T-helper 17 cell (primary cell): ENCODE data around the gene CSNK2B. TPM values are rescaled to one million over a fixed set of nuclear protein-coding genes. Genes with fewer than 3 reads are reported as not detected.

Source experiments
- ATAC-seq: fragments of 150-1000 bp; cut with Tn5 transposase; 2 replicates; pipeline ENCODE4 v1.10.0; 2021; ENCODE audit warnings: mild to moderate bottlenecking, moderate library complexity
- DNase-seq, 3 donors: peaks; one replicate each; pipeline versions ENCODE4 v3.0.0 to v3.0.0-alpha.2; 2020 to 2021
- H3K9me3 ChIP-seq: one replicate; pipeline ENCODE4 v1.7.0; 2013; ENCODE audit warnings: low read length, mild to moderate bottlenecking; ENCODE audit not compliant: control insufficient read depth, poor library complexity, severe bottlenecking
- H3K27ac Mint-ChIP-seq: one replicate; pipeline ENCODE4 v1.8.0; 2022; ENCODE audit warnings: mild to moderate bottlenecking, moderate library complexity, mixed read lengths
- H3K27me3 Mint-ChIP-seq: one replicate; pipeline ENCODE4 v1.8.0; 2022; ENCODE audit warnings: mixed read lengths
- H3K36me3 Mint-ChIP-seq: one replicate; pipeline ENCODE4 v1.8.0; 2022; ENCODE audit warnings: low read depth, mixed read lengths
- H3K4me1 Mint-ChIP-seq: one replicate; pipeline ENCODE4 v1.8.0; 2022; ENCODE audit warnings: mild to moderate bottlenecking, mixed read lengths
- H3K4me3 Mint-ChIP-seq: one replicate; pipeline ENCODE4 v1.8.0; 2022; ENCODE audit warnings: mild to moderate bottlenecking, moderate library complexity, mixed read lengths
- total RNA-seq, 4 donors: library from RNA in 2 of 4; stranded (reverse) in 2 of 4; gene quantifications; one replicate each; pipeline ENCODE4 v1.2.3 and lab custom pipeline; 2022 to 2026

Gene CSNK2B
- total RNA-seq, 2 donors from 2014 or later, result 104 to 107 TPM

GRCh38 chr6:31630177-31630934, 35.5 kb upstream of the CSNK2B start:
- Mint-ChIP-seq H3K27ac (no peak overlapping the region), H3K4me1 (peaks cover 18% of the 10 kb centered on the region), H3K27me3 (no peaks in the 10 kb centered on the region), H3K4me3 (no peak overlapping the region), H3K36me3 (peaks cover 20% of the 10 kb centered on the region)
- DNase-seq (no peak), ATAC-seq (no peak)
- H3K9me3 ChIP-seq, result no peaks in the 10 kb centered on the region

DNA sequence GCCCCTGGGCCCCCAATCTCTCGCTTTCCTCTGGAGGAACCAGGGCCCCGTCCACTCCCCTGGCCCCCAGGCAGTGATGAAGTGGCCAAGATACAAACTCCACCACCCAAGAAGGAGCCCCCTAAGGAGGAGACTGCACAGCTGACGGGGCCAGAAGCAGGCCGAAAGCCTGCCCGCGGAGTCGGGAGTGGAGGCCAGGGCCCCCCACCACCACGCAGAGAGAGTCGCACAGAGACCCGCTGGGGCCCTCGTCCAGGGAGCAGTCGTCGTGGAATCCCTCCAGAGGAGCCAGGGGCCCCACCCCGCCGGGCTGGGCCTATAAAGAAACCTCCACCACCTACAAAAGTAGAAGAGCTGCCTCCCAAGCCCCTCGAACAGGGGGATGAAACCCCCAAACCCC, 34.7 kb upstream of the CSNK2B start:
- ATAC-seq (no peak), DNase-seq (no peak)
- H3K27me3 Mint-ChIP-seq, result no peaks in the 10 kb centered on the region
- H3K4me3 Mint-ChIP-seq, result peak overlapping the region; percentile 31
- H3K9me3 ChIP-seq, result no peaks in the 10 kb centered on the region
- H3K36me3 Mint-ChIP-seq, result peaks cover 18% of the 10 kb centered on the region
- H3K4me1 Mint-ChIP-seq, result peaks cover 17% of the 10 kb centered on the region
- H3K27ac Mint-ChIP-seq, result peak overlapping the region; percentile 43

- peak overlapping the region; percentile 43 for H3K27ac Mint-ChIP-seq
- no peak for ATAC-seq
Observed at GRCh38 chr6:31631681-31632278, 34.1 kb upstream of the CSNK2B start.

GRCh38 chr6:31632279-31632946, 33.5 kb upstream of the CSNK2B start:
- DNase-seq (no peak), ATAC-seq (no peak)
- Mint-ChIP-seq H3K27me3 (no peaks in the 10 kb centered on the region), H3K27ac (peak overlapping the region; percentile 66), H3K36me3 (peaks cover 14% of the 10 kb centered on the region), H3K4me1 (peaks cover 17% of the 10 kb centered on the region), H3K4me3 (peak overlapping the region; percentile 63)
- no peaks in the 10 kb centered on the region for H3K9me3 ChIP-seq

More at GRCh38 chr6:31631681-31632278, 34.1 kb upstream of the CSNK2B start:
- Mint-ChIP-seq H3K4me3 (no peak overlapping the region), H3K27me3 (no peaks in the 10 kb centered on the region), H3K36me3 (peaks cover 18% of the 10 kb centered on the region), H3K4me1 (peaks cover 17% of the 10 kb centered on the region)
- no peaks in the 10 kb centered on the region for H3K9me3 ChIP-seq
- no peak for DNase-seq

- Mint-ChIP-seq H3K4me3 (no peak overlapping the region), H3K27ac (peak overlapping the region; percentile 66), H3K27me3 (no peaks in the 10 kb centered on the region), H3K4me1 (peaks cover 9% of the 10 kb centered on the region), H3K36me3 (peaks cover 11% of the 10 kb centered on the region)
- ATAC-seq (no peak), DNase-seq (no peak)
- no peaks in the 10 kb centered on the region for H3K9me3 ChIP-seq
Observed at GRCh38 chr6:31633447-31633846, 32.4 kb upstream of the CSNK2B start.

- peak overlapping the region; percentile 2 for H3K27ac Mint-ChIP-seq
- H3K27me3 Mint-ChIP-seq, result no peaks in the 10 kb centered on the region
- H3K9me3 ChIP-seq, result no peaks in the 10 kb centered on the region
- peaks cover 11% of the 10 kb centered on the region for H3K36me3 Mint-ChIP-seq
- ATAC-seq (no peak), DNase-seq (no peak)
- peaks cover 9% of the 10 kb centered on the region for H3K4me1 Mint-ChIP-seq
- H3K4me3 Mint-ChIP-seq, result no peak overlapping the region
Observed at GRCh38 chr6:31634131-31634530, 31.7 kb upstream of the CSNK2B start.

DNA sequence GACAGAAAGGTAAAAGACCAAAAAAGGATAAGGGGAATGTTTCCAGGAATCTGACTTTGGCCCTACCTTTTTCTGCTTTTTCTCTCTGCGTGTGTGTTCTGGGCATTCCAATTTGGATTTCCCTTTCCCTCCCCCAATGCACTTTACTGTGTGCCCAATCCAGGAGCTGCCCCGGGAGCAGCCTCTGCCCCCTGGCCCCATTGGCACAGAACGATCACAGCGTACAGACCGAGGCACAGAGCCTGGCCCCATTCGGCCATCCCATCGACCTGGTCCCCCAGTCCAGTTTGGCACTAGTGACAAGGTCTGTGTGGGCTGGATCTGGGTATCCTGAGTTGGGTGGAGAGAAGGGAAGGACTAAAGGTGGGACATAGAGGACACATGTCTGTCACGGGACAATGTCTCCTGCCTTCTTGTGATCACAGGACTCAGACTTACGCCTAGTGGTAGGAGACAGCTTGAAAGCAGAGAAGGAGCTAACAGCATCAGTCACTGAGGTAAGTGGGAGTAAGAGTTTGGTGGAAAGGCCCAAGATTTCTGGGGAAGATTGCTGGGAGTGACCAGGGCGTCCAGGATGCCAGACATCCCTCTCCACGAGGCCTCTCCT, 30.8 kb upstream of the CSNK2B start:
- DNase-seq, result no peak
- H3K27me3 Mint-ChIP-seq, result no peaks in the 10 kb centered on the region
- no peak overlapping the region for H3K4me3 Mint-ChIP-seq
- H3K36me3 Mint-ChIP-seq, result peaks cover 8% of the 10 kb centered on the region
- peaks cover 9% of the 10 kb centered on the region for H3K4me1 Mint-ChIP-seq
- ATAC-seq, result no peak
- H3K9me3 ChIP-seq, result no peaks in the 10 kb centered on the region
- H3K27ac Mint-ChIP-seq, result no peak overlapping the region

DNA sequence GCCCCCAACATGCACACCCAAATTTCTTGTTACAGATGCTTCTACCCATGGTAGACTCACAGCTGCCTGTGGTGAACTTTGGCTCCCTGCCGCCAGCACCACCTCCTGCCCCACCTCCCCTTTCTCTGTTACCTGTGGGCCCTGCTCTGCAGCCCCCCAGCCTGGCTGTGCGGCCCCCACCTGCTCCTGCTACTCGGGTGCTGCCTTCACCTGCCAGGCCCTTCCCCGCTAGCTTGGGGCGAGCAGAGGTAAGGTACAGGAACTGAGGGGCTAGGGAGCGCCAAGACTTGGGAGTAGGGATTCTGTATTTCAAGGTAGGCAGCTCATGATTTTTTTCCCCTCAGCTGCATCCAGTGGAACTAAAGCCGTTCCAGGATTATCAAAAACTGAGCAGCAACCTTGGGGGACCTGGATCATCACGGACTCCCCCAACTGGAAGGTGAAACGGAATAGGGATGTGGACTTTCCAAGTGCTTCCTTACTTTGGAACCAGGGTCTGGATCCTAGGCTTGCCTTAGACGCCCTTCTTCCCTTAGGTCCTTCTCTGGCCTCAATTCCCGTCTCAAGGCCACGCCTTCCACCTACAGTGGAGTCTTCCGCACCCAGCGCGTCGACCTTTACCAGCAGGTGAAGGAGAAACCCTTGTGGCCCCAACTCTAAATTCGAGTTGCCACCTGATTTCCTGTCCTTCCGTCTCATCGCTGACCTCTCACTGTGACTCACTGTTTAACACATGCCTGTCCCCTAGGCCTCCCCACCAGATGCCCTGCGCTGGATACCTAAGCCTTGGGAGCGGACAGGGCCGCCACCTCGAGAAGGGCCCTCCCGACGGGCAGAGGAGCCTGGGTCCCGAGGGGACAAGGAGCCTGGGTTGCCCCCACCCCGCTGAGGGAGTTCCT, 28.9 kb upstream of the CSNK2B start:
- peaks cover 3% of the 10 kb centered on the region for H3K4me1 Mint-ChIP-seq
- H3K36me3 Mint-ChIP-seq, result peaks cover 4% of the 10 kb centered on the region
- H3K27me3 Mint-ChIP-seq, result no peaks in the 10 kb centered on the region
- no peak for DNase-seq
- peak overlapping the region; percentile 49 for H3K27ac Mint-ChIP-seq
- H3K4me3 Mint-ChIP-seq, result no peak overlapping the region
- ATAC-seq, result no peak
- no peaks in the 10 kb centered on the region for H3K9me3 ChIP-seq

- Mint-ChIP-seq H3K27ac (no peak overlapping the region), H3K27me3 (no peaks in the 10 kb centered on the region), H3K4me3 (no peak overlapping the region), H3K4me1 (peaks cover 1% of the 10 kb centered on the region), H3K36me3 (peaks cover under 1% of the 10 kb centered on the region)
- ATAC-seq (no peak), DNase-seq (no peak)
- no peaks in the 10 kb centered on the region for H3K9me3 ChIP-seq
Observed at GRCh38 chr6:31639043-31639442, 26.8 kb upstream of the CSNK2B start.

DNA sequence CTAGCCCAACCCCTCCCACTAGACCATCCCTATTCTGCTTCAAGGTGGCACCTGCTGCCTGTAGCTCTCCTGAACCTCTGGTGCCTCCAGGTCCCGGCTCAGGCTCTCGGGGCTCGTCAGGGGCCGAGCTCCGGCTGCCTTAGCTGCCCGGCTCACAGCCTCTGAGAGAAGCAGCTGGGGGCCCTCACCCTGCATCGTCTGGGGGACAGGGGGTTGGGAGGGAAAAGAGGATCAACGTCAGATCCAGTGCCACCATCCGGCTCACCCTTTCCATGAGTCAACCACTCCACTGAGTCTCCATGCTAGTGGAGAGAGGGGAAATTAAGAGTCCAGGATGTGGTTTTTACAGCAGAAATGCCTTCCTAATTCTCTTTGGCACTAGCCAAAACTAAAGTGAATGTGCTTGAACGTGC, 26.4 kb upstream of the CSNK2B start:
- ATAC-seq (no peak), DNase-seq (no peak)
- Mint-ChIP-seq H3K36me3 (no peaks in the 10 kb centered on the region), H3K27ac (no peak overlapping the region), H3K27me3 (no peaks in the 10 kb centered on the region), H3K4me3 (no peak overlapping the region), H3K4me1 (no peaks in the 10 kb centered on the region)
- H3K9me3 ChIP-seq, result no peaks in the 10 kb centered on the region

DNA sequence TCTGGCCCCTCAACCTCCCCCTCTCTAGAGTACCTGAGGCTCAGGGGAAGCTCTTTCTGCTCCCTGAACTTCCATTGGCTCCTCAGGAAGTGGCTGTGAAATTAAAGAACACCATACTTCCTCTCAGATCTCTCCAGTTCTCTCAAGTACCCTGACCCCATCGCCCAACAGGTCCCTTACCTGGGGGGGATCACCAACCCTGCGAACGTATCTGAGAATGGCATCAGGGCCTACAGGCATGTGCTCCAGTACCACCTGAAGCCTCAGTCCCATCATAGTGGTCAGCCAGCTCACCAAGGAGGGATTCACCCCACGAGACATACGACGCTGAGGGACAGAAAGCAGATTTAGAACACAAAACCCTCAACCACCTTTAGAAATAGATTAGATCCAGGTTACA, 25.3 kb upstream of the CSNK2B start:
- DNase-seq (no peak), ATAC-seq (no peak)
- H3K36me3 Mint-ChIP-seq, result peaks cover 3% of the 10 kb centered on the region
- H3K27ac Mint-ChIP-seq, result no peak overlapping the region
- no peak overlapping the region for H3K4me3 Mint-ChIP-seq
- H3K27me3 Mint-ChIP-seq, result no peaks in the 10 kb centered on the region
- peaks cover 4% of the 10 kb centered on the region for H3K4me1 Mint-ChIP-seq
- H3K9me3 ChIP-seq, result no peaks in the 10 kb centered on the region

DNA sequence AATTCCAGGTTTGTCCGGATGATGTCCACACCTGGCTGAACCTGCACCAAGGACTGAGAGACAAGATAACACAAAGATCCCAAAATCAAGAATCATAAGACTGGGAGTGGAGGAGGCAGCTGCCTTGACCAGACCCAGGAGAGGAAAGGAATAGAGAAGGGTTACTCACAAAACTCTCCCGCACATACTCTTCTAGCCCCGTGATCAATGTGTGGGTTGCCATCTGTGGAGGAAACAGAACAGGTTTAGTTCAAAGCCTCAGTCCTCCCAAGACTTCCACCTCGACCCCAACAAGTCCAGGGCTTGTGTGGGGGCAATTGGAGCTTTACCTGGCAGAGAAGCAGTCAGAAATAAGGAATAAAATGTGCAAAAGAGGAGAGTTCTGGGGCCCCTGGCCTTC, 24.5 kb upstream of the CSNK2B start:
- Mint-ChIP-seq H3K4me1 (peaks cover 4% of the 10 kb centered on the region), H3K27ac (no peak overlapping the region), H3K36me3 (peaks cover 3% of the 10 kb centered on the region), H3K4me3 (no peak overlapping the region), H3K27me3 (no peaks in the 10 kb centered on the region)
- H3K9me3 ChIP-seq, result no peaks in the 10 kb centered on the region
- no peak for DNase-seq
- no peak for ATAC-seq
